HL-60 (cell line): ENCODE measurements around the gene MUSK.
"Not testable (repeated sequence)": the region's sequence is repeated elsewhere in the genome, so short reads cannot be mapped to it uniquely, and the experiment has no call there.

Experiments
- DNase-seq, 2 experiments: peaks; one replicate each; pipeline ENCODE4 v3.0.0-alpha.2; 2010 to 2020; ENCODE audit warnings: low read depth in 1 of 2, low spot score in 1 of 2
- H3K27ac ChIP-seq: fragments of 250-450 bp; sonication (Bioruptor Pico); replicated peaks from 2 replicates; pipeline ENCODE4 v1.5.1; 2020; ENCODE audit warnings: mild to moderate bottlenecking, moderate library complexity
- H3K27me3 ChIP-seq: fragments of 250-450 bp; sonication (Bioruptor Pico); 2 replicates; pipeline ENCODE4 v1.5.1; 2021; ENCODE audit warnings: mild to moderate bottlenecking, moderate library complexity; ENCODE audit not compliant: insufficient read depth, poor library complexity, severe bottlenecking
- H3K4me3 ChIP-seq: replicated peaks from 2 replicates; pipeline ENCODE4 v1.5.1; 2011; ENCODE audit warnings: mild to moderate bottlenecking, control low read depth, low read length; ENCODE audit not compliant: insufficient read depth
- CTCF ChIP-seq: IDR thresholded peaks from one replicate; pipeline ENCODE4 v1.5.1; 2011; ENCODE audit warnings: low read length, control low read depth, inconsistent platforms; ENCODE audit not compliant: insufficient read depth
- GABPA ChIP-seq: IDR thresholded peaks from 2 replicates; pipeline ENCODE4 v1.6.1; 2012; ENCODE audit warnings: low read depth
- POLR2AphosphoS5 ChIP-seq: IDR thresholded peaks from 2 replicates; pipeline ENCODE4 v1.6.1; 2012; ENCODE audit warnings: low read depth
- SPI1 ChIP-seq: IDR thresholded peaks from 2 replicates; pipeline ENCODE4 v1.6.1; 2012; ENCODE audit warnings: low read depth, mild to moderate bottlenecking, borderline replicate concordance
- TF ChIP-seq, protein P1 (sequence below): IDR thresholded peaks from 2 replicates; pipeline ENCODE4 v1.6.1; 2012; ENCODE audit warnings: low read depth; ENCODE audit not compliant: insufficient replicate concordance

The MUSK gene

DNA sequence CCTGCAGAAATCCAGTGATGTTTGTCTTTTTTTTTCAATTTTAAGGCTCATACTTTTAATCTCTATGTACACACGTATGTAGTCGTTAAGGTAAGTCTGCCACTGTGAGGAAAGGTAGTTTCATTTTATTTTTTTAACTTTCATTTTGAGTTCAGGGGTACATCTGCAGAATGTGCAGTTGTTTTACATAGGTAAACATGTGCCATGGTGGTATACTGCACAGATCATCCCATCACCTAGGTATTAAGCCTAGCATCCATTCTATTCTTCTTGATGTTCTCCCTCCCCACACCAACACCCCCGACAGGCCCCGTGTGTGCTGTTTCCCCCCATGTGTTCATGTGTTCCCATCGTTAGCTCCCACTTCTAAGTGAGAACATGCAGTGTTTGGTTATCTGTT is 19.7 kb downstream of the MUSK start:
- Histone ChIP-seq H3K27ac (no peak overlapping the region), H3K27me3 (no peaks in the 10 kb centered on the region), H3K4me3 (no peak overlapping the region)
- DNase-seq, result no peak
- TF ChIP-seq, protein P1, sequence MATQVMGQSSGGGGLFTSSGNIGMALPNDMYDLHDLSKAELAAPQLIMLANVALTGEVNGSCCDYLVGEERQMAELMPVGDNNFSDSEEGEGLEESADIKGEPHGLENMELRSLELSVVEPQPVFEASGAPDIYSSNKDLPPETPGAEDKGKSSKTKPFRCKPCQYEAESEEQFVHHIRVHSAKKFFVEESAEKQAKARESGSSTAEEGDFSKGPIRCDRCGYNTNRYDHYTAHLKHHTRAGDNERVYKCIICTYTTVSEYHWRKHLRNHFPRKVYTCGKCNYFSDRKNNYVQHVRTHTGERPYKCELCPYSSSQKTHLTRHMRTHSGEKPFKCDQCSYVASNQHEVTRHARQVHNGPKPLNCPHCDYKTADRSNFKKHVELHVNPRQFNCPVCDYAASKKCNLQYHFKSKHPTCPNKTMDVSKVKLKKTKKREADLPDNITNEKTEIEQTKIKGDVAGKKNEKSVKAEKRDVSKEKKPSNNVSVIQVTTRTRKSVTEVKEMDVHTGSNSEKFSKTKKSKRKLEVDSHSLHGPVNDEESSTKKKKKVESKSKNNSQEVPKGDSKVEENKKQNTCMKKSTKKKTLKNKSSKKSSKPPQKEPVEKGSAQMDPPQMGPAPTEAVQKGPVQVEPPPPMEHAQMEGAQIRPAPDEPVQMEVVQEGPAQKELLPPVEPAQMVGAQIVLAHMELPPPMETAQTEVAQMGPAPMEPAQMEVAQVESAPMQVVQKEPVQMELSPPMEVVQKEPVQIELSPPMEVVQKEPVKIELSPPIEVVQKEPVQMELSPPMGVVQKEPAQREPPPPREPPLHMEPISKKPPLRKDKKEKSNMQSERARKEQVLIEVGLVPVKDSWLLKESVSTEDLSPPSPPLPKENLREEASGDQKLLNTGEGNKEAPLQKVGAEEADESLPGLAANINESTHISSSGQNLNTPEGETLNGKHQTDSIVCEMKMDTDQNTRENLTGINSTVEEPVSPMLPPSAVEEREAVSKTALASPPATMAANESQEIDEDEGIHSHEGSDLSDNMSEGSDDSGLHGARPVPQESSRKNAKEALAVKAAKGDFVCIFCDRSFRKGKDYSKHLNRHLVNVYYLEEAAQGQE, result no peak
- TF ChIP-seq GABPA (no peak), SPI1 (no peak), POLR2AphosphoS5 (no peak), CTCF (no peak)

GRCh38 chr9:110691002-110691549 is 22.5 kb downstream of the MUSK start:
- Histone ChIP-seq H3K27me3 (no peaks in the 10 kb centered on the region), H3K27ac (no peak overlapping the region), H3K4me3 (no peak overlapping the region)
- TF ChIP-seq CTCF (no peak), SPI1 (no peak), GABPA (no peak), POLR2AphosphoS5 (no peak)
- TF ChIP-seq, protein P1, result no peak
- no peak for DNase-seq

GRCh38 chr9:110695846-110696245 is 27.3 kb downstream of the MUSK start:
- not testable (repeated sequence) for H3K4me3 ChIP-seq, DNase-seq, H3K27me3 ChIP-seq, H3K27ac ChIP-seq

DNA sequence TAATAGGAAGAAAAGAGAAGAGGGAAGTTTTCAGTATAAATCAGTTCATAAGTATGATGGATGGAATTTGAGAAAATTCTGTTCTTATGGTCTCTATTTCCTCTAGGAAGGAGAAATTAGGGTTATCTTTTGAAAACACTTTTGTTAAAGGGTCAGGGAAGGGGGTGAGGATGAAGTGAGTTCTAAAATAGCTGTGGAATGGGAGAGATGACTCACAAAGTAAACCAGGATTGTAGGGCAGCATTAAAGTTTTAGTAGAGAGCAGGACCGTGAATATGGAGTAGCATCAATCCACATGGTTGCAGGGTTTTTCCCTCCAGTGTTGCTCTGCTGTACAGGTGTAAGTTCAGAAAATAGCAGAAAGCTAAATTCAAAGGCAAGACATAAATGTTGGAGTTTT is 32.4 kb downstream of the MUSK start:
- DNase-seq, result no peak
- Histone ChIP-seq H3K4me3 (no peak overlapping the region), H3K27ac (no peak overlapping the region), H3K27me3 (no peaks in the 10 kb centered on the region)
- TF ChIP-seq CTCF (no peak), GABPA (no peak), SPI1 (no peak), POLR2AphosphoS5 (no peak)
- TF ChIP-seq, protein P1, result no peak
